IMR-90 (cell line): ENCODE results near the gene MPPED2.

Source experiments
- CEBPB ChIP-seq: IDR thresholded peaks from 2 replicates; pipeline ENCODE4 v1.6.1; 2012; ENCODE audit warnings: low read depth, low read length, improper control_type of control experiment
- CHD1 ChIP-seq: IDR thresholded peaks from 2 replicates; pipeline ENCODE4 v1.6.1; 2012; ENCODE audit warnings: low read depth, low read length, improper control_type of control experiment
- FOS ChIP-seq: fragments of 150-350 bp; IDR thresholded peaks from 2 replicates; pipeline ENCODE4 v1.6.1; 2016; ENCODE audit warnings: low read depth, low read length
- MAFK ChIP-seq: IDR thresholded peaks from 2 replicates; pipeline ENCODE4 v1.6.1; 2012; ENCODE audit warnings: low read depth, low read length, improper control_type of control experiment
- MXI1 ChIP-seq: IDR thresholded peaks from 2 replicates; pipeline ENCODE4 v1.6.1; 2012; ENCODE audit warnings: low read depth, mild to moderate bottlenecking, low read length, moderate library complexity, borderline replicate concordance
- NFE2L2 ChIP-seq: fragments of 150-350 bp; IDR thresholded peaks from 2 replicates; pipeline ENCODE4 v1.6.1; 2016; ENCODE audit warnings: low read depth, mild to moderate bottlenecking, low read length
- POLR2A ChIP-seq: IDR thresholded peaks from 2 replicates; pipeline ENCODE4 v1.6.1; 2012; ENCODE audit warnings: mild to moderate bottlenecking, low read depth, low read length
- RCOR1 ChIP-seq: IDR thresholded peaks from 2 replicates; pipeline ENCODE4 v1.6.1; 2012; ENCODE audit warnings: mild to moderate bottlenecking, low read length, improper control_type of control experiment; ENCODE audit not compliant: insufficient replicate concordance
- RFX5 ChIP-seq: IDR thresholded peaks from 2 replicates; pipeline ENCODE4 v1.8.0; 2012; ENCODE audit warnings: low read depth, mild to moderate bottlenecking, low read length, moderate library complexity
- SMC3 ChIP-seq: fragments of 150-350 bp; IDR thresholded peaks from 2 replicates; pipeline ENCODE4 v1.6.1; 2016; ENCODE audit warnings: low read depth, mild to moderate bottlenecking, antibody characterized with exemption, low read length, moderate library complexity
- TF ChIP-seq, protein P1 (sequence below): conservative IDR thresholded peaks from 2 replicates; pipeline ENCODE4 v1.5.1; 2012; ENCODE audit warnings: mild to moderate bottlenecking, low read depth, low read length, improper control_type of control experiment
- TF ChIP-seq, protein P2 (sequence below): fragments of 150-350 bp; IDR thresholded peaks from 2 replicates; pipeline ENCODE4 v1.6.1; 2016; ENCODE audit warnings: low read depth, mild to moderate bottlenecking, low read length, moderate library complexity, borderline replicate concordance
- TF ChIP-seq, protein P3 (sequence below): fragments of 150-350 bp; IDR thresholded peaks from 2 replicates; pipeline ENCODE4 v1.6.1; 2017; ENCODE audit warnings: mild to moderate bottlenecking, antibody characterized with exemption, low read length, low read depth

DNA sequence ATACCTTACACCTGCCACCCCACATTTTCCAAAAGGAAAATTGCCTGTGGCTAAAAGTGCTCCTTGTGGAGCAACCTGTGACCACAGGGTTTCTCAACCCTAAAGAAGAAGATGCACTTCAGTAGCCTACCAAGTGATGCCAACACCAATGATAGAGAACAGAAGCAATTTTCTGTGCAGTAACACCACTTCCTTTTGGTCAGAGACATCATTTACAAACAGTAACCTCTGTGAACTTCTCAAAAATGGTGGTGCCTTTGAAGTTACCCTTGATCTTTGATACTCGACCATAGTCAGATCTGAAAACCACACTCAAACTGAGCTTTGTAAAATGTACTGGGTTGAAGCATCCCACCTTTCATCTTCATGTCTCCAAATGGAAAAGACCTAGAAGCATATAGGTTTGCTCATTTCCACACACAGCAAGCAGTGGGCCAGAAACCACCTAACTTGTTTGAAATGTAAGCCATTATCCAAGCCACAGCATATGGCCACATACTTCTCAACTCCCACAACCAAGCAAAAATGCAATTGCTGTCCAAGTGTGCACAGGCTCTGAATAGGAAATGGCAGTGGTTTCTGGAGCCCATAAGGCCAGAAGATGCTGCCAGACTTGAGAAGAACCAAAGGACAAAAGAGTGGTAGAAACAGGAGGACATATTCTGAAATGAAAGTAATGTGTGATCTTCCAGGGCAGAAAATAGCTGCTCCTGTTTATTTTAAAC lies 24.3 kb downstream of the MPPED2 start:
- TF ChIP-seq, protein P1, sequence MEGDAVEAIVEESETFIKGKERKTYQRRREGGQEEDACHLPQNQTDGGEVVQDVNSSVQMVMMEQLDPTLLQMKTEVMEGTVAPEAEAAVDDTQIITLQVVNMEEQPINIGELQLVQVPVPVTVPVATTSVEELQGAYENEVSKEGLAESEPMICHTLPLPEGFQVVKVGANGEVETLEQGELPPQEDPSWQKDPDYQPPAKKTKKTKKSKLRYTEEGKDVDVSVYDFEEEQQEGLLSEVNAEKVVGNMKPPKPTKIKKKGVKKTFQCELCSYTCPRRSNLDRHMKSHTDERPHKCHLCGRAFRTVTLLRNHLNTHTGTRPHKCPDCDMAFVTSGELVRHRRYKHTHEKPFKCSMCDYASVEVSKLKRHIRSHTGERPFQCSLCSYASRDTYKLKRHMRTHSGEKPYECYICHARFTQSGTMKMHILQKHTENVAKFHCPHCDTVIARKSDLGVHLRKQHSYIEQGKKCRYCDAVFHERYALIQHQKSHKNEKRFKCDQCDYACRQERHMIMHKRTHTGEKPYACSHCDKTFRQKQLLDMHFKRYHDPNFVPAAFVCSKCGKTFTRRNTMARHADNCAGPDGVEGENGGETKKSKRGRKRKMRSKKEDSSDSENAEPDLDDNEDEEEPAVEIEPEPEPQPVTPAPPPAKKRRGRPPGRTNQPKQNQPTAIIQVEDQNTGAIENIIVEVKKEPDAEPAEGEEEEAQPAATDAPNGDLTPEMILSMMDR: no peak
- TF ChIP-seq POLR2A (no peak), MAFK (no peak), RCOR1 (no peak), MXI1 (no peak), CHD1 (no peak), CEBPB (no peak), FOS (no peak), SMC3 (no peak), RFX5 (no peak), NFE2L2 (no peak)
- TF ChIP-seq, protein P2, sequence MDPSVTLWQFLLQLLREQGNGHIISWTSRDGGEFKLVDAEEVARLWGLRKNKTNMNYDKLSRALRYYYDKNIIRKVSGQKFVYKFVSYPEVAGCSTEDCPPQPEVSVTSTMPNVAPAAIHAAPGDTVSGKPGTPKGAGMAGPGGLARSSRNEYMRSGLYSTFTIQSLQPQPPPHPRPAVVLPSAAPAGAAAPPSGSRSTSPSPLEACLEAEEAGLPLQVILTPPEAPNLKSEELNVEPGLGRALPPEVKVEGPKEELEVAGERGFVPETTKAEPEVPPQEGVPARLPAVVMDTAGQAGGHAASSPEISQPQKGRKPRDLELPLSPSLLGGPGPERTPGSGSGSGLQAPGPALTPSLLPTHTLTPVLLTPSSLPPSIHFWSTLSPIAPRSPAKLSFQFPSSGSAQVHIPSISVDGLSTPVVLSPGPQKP: no peak
- TF ChIP-seq, protein P3, sequence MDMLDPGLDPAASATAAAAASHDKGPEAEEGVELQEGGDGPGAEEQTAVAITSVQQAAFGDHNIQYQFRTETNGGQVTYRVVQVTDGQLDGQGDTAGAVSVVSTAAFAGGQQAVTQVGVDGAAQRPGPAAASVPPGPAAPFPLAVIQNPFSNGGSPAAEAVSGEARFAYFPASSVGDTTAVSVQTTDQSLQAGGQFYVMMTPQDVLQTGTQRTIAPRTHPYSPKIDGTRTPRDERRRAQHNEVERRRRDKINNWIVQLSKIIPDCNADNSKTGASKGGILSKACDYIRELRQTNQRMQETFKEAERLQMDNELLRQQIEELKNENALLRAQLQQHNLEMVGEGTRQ: no peak
